DMS 273 treated with DMSO at 0.1 percent for 48 hours (cell line): ENCODE measurements around the gene SPACA4.

ENCODE experiments used
- DNase-seq: peaks from one replicate; lab custom pipeline; 2025; lab: John Stamatoyannopoulos, UW

Gene SPACA4

DNA sequence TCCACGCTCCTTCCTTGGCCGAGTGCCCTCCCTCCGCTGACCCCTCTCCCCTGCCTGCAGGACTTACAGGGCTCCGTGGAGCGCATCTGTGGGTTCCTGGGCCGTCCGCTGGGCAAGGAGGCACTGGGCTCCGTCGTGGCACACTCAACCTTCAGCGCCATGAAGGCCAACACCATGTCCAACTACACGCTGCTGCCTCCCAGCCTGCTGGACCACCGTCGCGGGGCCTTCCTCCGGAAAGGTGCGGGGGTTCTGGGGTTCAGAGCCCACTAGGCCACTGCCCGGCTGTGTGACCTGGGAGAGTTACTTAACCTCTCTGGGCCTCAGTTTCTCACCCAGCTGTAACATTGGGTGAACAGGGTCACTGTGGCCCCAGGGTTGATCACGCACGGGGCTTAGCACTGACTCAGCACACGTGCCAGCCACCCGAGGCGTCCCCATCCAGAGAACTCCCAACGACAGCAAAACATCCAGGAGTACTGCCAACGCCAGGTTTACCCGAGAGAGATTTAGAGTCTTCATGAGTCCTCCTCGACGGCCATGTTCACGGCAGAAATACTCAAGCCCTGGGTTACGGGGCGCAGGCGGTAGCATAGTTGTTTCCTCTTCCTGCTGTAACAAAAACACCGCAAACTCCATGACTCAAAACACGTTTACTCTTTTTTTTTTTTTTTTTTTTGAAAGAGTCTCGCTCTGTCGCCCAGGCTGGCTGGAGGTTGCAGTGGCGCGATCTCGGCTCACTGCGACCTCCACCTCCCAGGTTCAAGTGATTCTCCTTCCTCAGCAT, 9.7 kb upstream of the SPACA4 start:
- DNase-seq, result no peak

DNA sequence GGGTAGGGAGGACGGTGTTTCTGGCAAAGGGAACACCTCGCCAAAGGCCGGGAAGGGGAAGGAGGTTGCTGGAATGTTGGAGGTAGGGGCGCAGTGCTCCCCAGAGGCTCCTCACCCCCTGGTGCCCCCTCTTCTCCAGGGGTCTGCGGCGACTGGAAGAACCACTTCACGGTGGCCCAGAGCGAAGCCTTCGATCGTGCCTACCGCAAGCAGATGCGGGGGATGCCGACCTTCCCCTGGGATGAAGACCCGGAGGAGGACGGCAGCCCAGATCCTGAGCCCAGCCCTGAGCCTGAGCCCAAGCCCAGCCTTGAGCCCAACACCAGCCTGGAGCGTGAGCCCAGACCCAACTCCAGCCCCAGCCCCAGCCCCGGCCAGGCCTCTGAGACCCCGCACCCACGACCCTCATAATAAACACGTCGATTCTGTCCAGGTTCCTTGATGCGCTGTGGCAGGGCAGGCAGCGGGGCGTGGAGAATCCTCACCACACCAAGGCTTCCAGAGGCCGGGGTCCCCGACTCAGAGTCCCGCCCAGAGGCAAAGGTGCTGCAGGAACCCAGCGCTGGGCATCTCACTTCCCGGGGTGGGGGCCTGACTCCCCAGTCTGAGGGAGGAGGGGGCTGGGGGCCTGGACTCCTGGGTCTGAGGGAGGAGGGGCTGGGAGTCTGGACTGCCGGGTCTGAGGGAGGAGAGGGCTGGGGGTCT, 7.4 kb upstream of the SPACA4 start:
- no peak for DNase-seq

DNA sequence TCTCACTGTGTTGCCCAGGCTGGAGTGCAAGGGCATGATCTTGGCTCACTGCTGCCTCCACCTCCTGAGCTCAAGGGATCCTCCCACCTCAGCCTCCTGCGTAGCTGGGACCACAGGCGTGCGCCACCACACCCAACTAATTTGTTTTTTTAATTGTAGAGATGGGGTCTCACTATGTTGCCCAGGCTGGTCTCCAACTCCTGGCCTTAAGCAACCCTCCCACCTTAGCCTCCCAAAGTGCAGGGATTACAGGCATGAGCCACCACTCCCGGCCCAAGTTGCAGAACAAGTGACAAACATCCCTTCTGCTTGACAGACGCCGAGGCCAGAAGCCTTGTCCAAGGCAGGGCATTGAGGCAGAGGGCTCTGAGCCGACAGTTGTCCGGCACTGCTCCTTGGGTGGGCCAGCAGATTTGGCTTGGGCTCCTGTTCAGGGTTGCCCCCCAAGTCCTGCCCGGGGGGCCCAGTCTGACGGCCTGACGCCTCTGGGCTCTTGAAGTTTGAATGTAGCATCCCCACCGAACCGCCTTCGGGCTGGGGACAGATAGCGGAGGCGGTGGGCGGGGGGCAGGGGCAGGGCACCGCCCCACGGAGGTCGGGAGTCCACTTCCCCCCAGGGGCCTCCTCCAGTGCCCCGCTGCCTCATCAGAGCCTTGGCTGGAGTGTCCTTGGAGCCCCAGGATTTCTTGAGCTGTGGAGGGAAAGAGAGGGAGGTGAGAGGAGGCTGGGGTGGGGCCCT, 5.7 kb upstream of the SPACA4 start:
- no peak for DNase-seq

DNA sequence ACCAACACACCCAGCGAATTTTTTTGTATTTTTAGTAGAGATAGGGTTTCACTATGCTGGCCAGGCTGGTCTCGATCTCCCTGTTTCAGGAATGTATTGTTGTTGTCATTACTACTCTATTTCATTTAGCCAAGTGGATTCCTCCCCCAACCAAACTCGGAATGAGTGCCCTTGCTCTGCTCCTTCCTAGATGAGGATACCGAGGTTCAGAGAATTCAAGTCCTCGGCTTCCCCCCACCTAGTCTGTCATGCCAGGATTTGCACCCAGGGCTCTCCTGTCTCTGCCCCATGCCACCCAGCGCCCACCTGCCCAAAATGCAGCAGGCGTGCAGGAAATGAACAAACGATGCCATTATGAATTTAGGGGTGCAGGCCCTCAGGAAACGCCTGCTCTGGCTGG, 3.5 kb upstream of the SPACA4 start:
- no peak for DNase-seq

DNA sequence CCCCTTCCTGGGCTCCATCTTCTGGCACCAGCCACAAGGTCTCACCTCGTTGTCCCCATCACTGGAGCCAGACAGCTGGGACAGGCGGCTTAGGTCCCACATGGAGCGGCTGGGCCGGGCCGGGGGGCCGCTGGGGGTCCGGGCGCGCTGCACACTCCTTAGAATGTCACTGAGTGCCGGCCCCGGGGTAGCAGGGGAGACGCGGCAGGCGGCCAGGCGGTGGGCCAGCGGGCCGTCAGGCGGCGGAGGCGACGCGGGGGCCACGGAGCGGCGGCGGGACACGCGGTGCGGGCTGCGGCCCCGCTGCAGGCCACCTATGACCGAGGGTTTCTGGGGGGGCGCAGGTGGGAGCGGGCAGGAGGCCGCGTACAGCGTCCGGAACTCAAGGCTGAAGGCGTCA, 3.1 kb upstream of the SPACA4 start:
- DNase-seq, result no peak

DNA sequence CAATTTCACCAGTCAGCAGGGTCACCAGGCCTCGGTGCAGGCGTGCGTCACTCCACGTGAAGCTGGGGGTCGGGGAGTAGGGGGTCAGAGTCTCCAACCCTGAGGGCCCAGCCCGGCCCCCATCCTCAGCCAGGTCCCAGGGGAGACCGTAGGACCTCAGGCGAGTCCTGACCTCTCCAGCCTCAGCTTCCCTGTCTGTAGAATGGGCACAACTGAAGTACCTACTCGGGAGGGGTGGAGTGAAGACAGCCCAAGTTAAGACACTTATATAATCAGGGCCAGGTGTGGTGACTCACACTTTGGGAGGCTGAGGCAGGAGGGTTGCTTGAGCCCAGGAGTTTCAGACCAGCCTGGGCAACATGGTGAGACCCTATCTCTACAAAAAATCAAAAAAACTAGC, 2.7 kb upstream of the SPACA4 start:
- DNase-seq, result no peak

DNA sequence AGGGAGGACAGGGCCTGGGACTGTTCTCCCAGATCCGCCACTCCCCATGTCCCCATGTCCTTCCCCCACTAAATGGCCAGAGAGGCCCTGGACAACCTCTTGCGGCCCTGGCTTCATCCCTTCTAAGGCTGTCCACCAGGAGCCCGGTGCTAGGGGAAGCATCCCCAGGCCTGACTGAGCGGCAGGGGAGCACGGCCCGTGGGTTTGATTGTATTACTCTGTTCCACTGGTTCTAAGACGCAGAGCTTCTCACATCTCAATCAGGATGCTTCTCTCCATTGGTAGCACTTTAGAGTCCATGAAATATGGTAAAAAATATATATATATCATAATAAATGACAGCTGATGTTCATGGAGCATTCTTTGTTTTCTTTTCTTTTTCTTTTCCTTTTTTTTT, 815 bp downstream of the SPACA4 start:
- DNase-seq, result no peak

DNA sequence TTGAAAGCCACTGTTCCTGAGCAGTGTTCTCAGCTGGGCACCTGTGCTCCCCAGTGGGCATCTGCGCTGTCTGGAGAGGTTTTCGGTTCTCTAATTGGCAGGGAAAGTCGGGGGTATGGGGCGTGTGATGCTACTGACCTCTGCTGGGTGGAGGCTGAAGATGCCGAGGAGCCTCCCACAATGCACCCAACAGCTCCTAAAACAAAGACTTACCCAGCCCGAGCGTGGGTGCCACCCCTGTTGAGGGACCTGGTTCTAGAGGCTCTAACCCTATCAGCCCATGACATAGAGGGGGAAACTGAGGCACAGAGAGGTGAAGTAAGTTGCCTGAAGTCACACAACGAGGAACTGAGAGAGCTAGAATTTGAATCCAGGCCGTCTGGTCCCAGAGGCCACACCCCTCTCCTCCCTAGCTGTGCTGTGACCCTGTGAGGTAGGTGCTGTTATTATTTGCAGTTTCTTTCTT, 2.3 kb downstream of the SPACA4 start:
- DNase-seq, result peak; percentile 55

DNA sequence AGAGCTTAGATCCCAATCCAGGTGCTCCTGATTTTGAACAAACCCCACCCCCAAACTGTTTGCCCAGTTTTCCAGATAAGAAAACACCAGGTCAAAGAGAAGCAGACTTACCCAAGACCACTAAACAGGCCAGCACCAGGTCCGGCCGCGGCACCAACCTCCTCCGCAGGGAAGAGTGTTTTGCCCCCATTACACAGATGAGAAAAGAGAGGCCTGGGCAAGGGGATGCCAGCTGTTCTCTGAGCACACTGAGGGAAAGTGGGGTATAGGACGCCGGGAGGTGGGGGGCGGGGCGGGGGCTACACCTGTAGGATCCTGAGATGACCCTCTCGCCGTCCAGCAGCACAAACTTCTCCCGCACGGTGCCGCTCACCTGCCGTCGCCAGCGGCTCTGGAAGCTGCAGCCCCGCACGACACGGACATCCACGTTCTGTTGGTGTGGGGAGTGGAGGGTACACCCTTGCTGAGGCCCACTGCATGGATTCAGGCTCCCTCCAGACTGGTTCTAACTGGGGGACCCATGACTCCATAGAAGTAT, 3.1 kb downstream of the SPACA4 start:
- DNase-seq, result no peak

DNA sequence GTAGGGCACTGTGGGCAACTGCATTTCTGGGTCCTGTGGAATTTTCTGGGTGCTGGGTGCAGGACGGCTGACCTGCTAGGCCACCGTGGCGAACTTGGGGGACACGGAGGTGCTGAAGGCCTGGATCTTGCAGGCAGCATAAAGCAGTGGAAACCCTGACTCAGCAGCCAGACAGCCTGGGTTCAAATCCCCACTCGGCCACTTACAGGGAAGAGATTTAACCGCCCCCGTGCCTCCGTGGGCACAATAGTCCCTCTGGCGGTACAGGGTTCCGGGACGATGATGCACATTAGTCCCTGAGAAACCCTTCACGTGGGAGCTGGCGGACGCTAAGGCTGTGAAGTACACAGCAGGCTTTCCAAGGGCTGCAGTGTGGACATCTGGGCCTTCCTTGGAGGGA, 5.3 kb downstream of the SPACA4 start:
- no peak for DNase-seq

DNA sequence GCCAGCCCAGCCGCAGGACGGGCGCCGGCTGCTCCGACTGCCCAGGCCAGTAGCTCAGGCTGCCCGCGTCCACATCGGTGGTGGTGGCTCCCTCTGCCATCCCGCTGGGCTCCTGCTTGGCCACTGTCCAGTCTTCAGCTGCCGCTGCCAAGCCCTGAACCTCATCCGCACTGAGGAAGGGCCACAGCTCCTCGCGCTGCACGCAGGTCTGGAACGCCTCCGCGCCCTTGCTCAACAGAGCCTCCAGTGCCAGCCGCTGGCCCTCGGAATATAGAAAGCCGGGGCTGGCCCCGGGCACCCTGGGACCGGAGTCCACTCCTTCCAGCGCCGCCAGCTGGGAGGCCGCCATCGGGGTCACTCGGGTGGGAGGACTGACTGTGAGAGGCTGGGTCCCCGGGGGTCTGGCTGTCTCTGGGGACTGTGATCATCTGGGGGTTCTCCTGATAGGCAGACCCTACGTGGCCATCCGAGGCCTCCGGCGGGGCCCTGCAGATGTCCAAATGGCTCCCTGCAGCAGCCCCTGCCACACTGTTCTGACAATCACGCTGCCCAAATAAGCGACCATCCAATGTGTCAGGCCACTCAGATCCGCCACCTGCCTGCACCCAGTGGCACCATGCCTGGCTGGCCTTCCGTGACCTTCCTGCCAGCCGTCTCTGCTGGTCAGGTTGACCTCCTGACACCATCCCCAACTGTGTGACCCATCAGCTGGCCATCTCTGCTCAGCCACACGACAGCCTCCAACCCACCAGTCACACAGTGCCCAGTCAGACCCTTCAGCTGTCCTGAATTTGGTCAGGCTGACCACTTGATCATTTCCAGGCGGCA, 6.7 kb downstream of the SPACA4 start:
- DNase-seq, result no peak

DNA sequence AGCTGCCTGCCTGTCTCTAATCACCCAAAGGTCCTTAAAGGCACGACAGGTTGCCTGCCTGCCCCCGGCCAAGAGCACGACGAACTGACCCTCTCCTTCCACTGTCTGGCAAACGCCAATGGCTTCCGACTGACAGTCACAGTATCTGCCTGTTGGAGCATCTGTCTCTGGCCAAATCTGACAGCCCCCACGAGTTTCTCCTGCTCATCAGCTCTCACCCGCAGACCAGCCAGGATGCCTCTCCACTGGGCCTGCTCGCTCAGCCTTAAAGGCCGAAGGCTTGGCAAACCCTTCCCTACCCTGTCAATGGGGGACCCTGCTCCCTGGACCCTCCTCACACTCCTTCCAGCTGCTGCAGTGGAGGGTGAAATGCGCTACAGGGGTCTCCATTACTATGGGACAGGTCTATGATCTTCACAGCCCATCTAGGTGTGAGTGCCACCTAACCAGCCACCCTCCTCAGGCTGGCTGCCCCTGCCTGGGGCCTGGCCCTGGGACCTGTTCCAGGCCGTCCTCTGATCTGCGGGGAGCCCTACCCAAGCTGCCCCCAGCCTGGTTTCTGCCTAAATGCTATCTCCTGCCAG, 7.4 kb downstream of the SPACA4 start:
- no peak for DNase-seq

DNA sequence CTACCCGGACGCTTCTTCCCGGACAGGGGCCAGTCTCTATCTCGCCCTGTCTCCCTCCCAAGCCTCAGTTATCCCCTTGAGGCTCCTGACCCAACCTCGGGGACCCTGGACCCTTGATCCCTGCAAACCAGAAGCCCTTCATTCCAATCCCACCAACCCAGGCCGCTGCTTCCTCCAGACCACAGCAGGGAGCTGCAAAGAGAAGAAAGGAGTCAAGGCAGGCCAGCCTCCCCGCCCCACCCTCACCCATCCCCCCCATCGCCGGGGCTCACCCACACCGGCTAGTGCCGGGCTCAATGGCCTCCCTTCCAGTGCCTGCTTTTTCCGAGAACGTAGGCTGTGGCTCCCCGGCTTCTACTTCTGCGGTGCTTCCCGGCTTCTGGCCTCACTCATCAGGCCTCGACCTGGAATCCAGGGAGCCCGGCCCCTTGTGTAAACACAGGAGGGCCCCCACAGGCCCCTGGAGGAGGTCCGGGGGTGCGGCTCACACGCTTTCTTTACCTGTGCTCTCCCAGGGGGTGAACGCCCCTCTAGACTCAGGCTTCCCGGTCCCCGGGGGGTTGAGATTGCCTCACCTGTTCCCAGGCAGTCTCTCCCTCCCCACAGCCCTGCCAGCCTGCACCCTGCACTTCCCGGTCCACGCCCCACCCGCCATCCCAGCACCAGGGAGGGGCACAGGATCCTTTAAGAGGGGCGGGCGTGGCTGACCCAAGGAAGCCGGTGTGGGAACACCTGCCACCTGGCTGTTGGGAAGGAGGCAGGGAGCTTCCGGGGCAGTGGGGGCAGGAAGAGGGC, 8.1 kb downstream of the SPACA4 start, which contains the start of gene FAM83E:
FAM83E (minus strand) TSS at position 641 of the 795 bp plus-strand sequence. CDS start 1,704 bp downstream, outside the sequence.
- no peak for DNase-seq

DNA sequence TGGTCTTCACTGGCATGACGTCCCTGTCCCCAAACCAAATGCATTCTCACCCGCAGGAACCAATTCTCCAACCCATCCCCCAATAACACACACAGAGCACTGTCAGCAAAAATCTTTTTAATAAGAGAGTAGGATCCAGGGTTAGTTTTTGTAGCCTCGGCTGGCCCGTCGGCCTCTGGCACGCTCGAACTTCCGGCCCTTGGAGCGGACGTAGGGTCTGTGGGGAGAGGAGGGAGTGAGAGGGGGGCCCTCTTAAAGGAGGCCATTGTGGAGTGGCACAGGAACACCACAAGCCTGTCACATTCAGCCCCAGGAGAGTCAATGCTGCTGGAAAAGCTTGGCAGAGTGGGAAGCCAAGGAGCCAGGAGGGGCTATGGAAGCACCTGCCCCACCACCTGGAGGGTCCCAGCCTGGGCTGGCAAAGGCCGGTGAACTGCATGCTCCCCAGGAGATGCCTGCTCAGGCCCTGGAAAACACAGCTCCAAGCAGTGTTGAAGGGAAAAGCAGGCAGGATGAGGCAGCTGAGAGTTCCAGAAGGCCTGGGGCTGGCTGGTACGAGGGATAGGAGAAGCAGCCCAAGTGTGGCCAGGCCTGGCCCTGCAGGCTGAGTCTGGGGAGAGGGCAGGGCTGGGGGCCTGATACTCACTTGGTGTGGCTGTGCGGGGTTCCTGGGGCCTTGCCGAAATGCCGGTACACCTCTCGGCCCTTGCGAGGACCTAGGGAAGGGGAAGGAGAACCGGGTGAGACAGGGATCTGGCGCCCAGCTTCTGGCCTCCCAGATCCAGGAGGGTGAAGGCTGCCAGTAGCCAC, 8.9 kb downstream of the SPACA4 start:
- DNase-seq, result no peak

DNA sequence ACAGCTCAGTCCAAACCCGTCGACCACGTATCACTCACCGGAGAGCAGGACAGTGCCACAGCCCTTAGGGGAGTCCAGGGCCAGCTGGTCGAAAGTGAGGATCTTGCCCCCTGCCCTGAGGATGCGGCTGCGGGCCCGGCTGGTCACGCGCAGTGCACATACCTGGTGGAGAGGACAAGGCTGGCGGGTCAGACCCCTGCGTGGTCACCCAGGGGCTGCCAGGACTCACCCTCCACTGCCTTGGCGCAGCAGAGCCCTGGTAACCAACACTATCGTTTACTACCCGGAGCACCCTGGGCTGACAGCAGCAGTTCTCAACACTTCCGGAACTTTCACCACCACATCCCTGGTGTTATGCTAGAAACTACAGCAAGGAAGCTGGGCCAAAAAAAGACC, 9.5 kb downstream of the SPACA4 start:
- no peak for DNase-seq

DNA sequence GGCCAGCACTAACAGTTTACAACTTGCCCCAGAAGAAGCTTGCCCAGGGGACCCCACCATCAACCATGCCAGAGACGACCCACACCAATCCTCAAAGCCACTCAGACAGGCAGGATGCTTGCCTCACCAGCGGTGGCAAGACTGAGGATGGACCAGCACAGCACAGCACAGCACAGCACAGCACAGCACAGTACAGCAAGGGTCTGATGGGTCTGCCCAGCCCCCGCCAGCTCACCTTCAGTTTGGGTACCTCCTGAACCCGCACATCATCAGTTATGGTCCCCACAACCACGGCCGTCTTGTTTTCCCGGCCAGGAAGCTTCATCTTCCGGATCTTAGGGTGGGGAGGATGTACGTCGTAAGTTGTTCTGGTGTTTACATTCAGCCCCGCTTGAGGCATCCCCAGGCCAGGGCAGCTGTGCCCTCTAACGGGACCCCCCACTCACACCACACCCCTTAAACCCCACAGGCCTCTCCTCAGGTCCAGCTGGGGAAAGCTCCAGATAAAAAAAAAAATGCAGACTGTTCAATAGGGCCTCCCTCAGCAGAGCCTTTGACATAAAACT, 10.0 kb downstream of the SPACA4 start:
- no peak for DNase-seq

DNA sequence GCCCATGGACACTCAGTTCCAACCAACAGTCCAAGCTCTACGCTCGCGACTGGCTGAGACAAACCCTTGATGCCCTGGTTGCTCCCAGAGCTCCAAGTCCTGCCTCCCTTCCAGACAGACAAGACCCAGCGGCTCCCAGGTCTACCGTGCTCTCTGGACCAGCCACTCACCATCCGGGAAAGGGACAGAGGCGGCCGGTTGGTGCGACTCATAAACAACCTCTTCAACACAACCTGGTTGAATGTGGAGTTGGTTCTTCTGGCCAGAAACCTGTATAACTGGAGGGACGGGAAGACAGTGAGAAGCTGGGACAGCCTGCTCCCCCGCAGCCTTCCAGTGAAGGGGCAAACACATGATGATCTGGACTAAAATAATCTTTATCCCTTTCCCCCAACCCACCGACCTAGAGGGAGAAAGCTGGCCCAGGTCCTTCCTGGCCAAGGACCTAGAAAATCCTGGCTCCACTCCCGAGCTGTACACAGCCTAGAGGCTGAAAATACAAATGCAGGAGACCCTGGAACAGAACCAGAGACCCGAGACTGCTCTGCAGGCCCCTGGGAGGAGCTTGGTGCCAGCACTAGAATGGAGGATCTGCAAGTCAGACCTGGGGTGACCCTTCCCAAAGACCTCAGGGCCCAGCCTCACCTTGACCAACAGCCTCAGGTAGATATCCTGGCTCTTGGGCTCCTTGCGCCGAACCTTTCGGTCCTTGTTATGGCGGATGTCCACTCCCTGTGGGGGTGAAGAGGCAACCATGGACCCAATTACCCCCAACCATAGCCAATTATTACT, 10.8 kb downstream of the SPACA4 start:
- no peak for DNase-seq

DNA sequence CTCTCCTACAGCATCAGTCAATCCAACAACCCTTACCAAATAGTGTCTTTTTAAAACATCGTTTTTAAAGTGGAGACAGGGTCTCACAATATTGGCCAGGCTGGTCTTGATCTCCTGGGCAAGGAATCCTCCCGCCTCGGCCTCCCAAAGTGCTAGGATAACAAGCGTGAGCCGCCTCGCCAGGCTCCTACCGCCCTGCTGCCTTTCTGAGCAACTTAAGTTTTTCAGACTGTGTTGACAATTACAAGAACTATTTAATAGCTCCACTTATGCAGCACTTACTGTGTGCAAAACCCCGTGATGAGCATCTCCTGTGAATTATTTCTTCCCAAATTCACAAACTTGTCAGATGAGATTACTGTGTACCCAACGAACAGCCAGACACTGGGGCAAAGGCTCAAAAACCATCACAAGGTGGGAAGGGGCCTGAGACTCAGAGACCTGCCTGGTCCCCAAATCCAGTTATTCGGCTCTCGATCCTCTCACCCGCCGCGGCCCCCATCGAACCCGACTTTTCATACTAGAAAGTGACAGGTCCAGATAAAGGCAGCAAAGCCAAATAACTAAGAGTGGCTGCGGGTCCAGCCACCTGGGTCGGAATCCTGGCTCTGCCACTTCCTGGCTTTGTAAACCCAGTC, 11.9 kb downstream of the SPACA4 start:
- DNase-seq, result no peak
